HT-29 (cell line): ENCODE results near the gene LRRC45. TPM values are rescaled to one million over a fixed set of nuclear protein-coding genes. Genes with fewer than 3 reads are reported as not detected.

Experiments
- DNase-seq: peaks from one replicate; pipeline ENCODE4 v3.0.0-alpha.2; 2015; ENCODE audit warnings: low spot score
- total RNA-seq: library from RNA; depleted of rRNA; stranded (reverse); fragments of >200 nt; shearing (Covaris generic); gene quantifications from 2 replicates; pipeline ENCODE4 v1.2.3, GENCODE V29; 2014

Gene LRRC45
- total RNA-seq, 1 experiment from 2014 or later: 88.4 TPM

DNA sequence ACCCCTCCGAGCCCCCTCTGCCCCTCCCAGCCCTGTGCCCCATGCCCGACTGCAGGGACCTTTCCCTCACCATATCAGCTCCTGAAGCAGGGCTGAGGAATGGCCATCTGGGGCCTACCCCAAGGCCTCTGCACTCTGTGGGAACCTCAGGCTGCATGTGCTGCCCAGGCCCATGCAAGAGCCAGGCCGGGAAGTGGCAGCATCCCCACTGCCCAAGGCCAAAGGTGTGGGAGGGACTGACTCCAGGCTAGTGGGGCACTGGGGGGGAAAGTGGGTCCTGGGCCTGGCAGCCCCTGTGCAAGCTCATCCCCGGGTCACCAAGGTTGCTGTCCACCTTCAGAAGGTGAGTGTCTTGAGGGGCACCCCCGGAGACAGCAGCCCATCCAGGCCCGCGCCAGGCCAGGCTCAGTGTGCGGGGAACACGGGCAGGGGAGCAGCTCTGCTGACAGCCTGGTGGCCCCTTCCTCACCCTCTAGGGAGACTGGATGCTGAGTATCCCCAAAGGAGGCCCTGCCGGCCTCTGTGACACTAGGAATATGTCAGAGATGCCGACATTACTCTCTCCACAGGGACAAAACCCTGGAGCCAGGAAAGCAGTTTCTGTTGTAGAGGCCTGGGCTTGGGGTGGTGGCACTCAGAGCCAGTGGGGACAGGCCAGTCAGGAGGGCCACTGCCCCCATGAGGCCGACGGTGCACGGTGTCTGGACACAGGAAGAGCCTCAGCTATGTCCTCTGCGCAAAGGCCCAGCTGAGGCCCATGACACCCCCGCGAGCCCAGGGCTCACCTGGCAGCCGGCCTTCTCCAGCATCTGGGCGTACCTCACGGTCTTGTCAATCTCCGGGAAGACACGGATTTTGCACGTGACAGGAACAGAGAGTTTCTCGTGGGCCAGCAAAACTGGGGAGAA lies 39.2 kb downstream of the LRRC45 start:
- DNase-seq: no peak

- no peak for DNase-seq
These were observed 39.9 kb downstream of the LRRC45 start for GRCh38 chr17:82062984-82063368.

- DNase-seq: no peak
These were observed 40.6 kb downstream of the LRRC45 start for GRCh38 chr17:82063424-82064415.

- DNase-seq: peak; percentile 58
These were observed 41.5 kb downstream of the LRRC45 start for GRCh38 chr17:82064433-82065192.

DNA sequence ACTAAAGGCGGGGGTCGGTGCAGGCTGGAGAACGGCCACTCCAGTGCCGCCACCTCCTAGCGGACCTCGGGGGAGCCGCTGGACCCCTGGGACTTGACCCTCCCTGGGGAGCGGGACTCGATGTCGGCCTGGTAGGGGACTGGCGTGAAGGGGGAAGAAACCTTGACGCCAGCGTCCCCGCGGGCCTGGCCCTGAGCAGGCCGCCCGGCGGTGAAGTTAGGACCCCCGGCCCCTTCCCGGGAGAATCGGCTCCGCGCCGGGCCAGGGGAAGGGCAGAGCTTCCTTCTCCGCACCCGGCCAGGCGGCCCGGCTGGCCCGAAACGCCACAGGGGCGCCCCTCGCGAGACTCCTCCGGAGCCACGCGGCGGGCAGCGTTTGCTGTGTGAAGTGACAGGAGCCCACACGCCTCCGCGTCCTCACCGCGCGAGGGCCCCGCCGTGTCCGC lies 42.1 kb downstream of the LRRC45 start:
- no peak for DNase-seq

GRCh38 chr17:82065638-82066303 lies 42.7 kb downstream of the LRRC45 start, which contains the start of gene DUS1L:
DUS1L (minus strand) TSS chr17:82065804; CDS start chr17:82065059, 745 bp downstream.
- no peak for DNase-seq

DNA sequence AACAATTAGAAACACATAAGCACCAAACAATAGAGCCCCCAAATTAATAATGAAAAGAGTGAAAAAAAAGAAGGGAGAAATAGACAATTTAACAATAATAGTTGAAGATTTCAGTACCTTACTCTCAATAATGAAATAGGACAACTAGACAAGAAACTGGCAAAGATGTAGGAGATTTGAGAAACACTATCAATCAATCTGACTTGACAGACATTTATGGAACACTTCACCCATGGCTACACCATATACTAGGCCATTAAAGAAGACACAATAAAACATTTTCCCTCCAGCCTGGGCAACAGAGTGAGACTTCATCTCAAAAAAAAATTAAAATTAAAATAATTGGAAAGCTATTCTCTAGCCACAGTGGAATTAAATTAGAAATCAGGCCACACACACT lies 47.5 kb downstream of the LRRC45 start:
- no peak for DNase-seq

DNA sequence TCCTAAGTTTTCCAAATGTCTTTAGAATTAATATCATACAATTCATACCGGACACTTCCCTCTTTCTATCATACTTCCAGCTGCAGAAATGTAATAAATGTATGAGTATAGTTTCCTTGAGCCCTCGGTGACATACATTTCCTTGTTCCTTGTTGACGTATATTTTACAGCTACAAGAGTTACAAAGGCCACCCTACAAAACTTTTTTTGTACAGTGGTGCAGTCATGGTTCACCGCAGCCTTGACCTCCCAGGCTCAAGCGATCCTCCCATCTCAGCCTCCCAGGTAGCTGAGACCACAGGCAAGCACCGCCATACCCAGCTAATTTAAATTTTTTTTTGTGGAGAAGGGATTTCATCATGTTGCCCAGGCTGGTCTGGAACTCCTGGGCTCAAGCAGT lies 49.7 kb downstream of the LRRC45 start:
- DNase-seq: no peak

DNA sequence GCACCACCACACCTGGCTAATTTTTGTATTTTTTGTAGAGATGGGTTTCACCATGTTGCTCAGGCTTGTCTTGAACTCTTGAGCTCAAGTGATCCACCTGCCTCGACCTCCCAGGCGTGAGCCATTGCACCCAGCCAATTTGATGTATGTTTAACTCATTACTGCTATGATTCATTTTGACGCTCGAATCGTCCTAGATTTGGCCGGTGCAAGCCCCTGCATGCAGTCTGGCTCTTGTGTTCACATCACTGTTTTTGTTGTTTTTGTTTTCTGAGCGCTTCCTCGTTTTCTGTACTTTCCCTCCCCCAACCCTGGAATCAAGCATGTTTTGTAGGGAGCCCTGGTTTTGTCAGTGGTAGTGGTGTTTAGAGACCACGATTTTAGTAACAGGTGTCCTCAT lies 50.3 kb downstream of the LRRC45 start:
- no peak for DNase-seq

- no peak for DNase-seq
These were observed 53.1 kb downstream of the LRRC45 start for GRCh38 chr17:82076018-82076784.

GRCh38 chr17:82076785-82077591 lies 53.9 kb downstream of the LRRC45 start:
- DNase-seq: no peak

GRCh38 chr17:82077617-82078358 lies 54.7 kb downstream of the LRRC45 start:
- DNase-seq: no peak

GRCh38 chr17:82078433-82078832 lies 55.3 kb downstream of the LRRC45 start:
- DNase-seq: no peak

- no peak for DNase-seq
These were observed 56.0 kb downstream of the LRRC45 start for GRCh38 chr17:82079001-82079677.

DNA sequence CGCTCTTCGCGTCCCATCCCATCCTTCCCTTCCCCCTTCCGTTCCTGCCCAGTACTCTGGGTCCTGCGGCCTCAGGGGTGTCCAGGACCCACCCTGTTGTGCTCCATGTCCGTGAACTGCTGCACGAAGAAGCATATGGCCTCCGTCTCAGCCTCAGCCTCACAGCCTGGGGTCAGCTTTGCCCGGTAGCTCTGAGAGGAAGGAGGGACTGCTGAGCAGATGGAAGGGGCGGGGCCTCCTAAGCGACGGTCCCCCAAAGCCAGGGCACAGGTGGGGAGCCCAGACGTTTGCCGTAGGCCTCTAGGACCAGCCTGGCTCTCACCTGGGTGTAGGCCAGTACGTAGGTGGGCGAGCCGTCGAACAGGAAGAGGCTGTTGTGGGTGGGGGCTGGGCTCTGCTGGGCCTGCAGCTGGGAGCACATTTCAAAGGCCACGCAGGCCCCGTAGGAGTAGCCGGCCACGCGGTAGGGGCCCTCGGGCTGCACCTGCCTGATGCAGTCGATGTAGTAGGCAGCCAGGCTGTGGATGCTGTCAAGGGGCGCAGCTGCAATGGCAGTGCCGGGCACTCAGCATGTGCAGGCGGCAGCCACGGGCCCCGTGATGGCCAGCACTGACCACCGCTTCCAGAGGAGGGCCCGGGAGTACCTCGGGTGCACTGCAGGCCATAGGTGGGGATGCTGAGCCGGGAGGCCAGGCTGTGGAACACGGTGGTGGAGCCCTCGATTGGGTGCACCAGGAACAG lies 57.1 kb downstream of the LRRC45 start:
- DNase-seq: no peak
